ENCODE measurements around the gene NCBP1. TPM values are rescaled to one million over a fixed set of nuclear protein-coding genes. Genes with fewer than 3 reads are reported as not detected.

Gene NCBP1
- total and polyA plus RNA-seq, 2 of the 4 experiments (the other 2 are of a cell fraction), result 17.8 to 46.4 TPM

DNA sequence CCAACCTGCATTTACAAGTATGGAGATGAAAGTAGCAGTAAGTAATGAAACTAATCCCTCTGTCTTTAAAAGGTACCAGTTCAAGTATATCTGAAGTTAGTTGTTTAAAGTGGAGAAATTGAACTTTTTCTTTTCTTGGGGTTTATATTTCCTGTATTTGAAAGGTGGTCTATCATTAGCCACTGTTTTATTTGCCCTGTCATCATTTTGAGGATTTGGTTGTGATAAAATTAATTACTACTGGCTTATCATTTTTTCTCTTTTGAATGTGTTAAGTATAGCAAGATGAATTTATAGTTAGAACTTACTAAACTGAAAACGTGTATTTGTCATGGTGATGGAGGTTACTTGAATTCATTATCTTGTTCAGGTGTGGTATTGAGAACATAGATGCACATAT is 25.1 kb downstream of the NCBP1 start:
- H3K27ac ChIP-seq (ENCODE audit: insufficient read depth, low read length), result no peak overlapping the region
- CTCF ChIA-PET, result interaction anchor here (0.8 kb wide), 1 partner anchor 177 kb away, joined by 3 read pairs; no protein-coding TSS in a partner anchor
- H2AFZ ChIP-seq (replicated peaks; ENCODE audit: low read length, poor library complexity), result no peak overlapping the region
- H4K20me1 ChIP-seq (ENCODE audit: insufficient read depth, low read length), result no peaks in the 10 kb centered on the region
- H3K4ac ChIP-seq (ENCODE audit: low read depth, low read length), result no peak overlapping the region
- intact Hi-C loops (cut with micrococcal nuclease) (no loop called here), dilution Hi-C loops (cut with HindIII; ENCODE audit: low sequenced_read_pairs, unreplicated experiment) (no loop called here), in situ Hi-C loops (cut with MboI; ENCODE audit: low sequenced_read_pairs) (no loop called here)
- no peak overlapping the region for H2AK5ac ChIP-seq (ENCODE audit: low read depth, low read length)
- no TSS peak for BruUV-seq (replicated peaks)
- peaks cover 4% of the 10 kb centered on the region; the same call in 1 of the 2 replicates for H3K9me1 ChIP-seq (ENCODE audit: insufficient read depth, low read length)
- H2BK120ac ChIP-seq (ENCODE audit: low read depth, low read length), result no peak overlapping the region
- no peak overlapping the region for H4K91ac ChIP-seq (ENCODE audit: insufficient read depth, low read depth, low read length)
- no CpG with 5 or more reads among the region's 1 CpG for WGBS, 2 experiments (ENCODE audit: extremely low coverage in 2 of 2, insufficient read length in 1 of 2)
- no peak overlapping the region for H3K4me2 ChIP-seq (ENCODE audit: low read depth, low read length)
- no peak overlapping the region for H3K23ac ChIP-seq (ENCODE audit: low read depth, low read length)
- no peak overlapping the region for H3K14ac ChIP-seq (replicated peaks; ENCODE audit: low read depth, low read length)
- H3K79me1 ChIP-seq (ENCODE audit: low read depth in 1 of 2, low read length in 2 of 2), result peaks cover 24 to 25% of the 10 kb centered on the region in 2 experiments
- no peak overlapping the region for H3K4me3 ChIP-seq (ENCODE audit: insufficient read depth, low read depth, low read length)
- H4K8ac ChIP-seq (ENCODE audit: low read depth in 2 of 2, low read length in 2 of 2), result no peak overlapping the region
- ATAC-seq (ENCODE audit: low read depth), result no peak
- peaks cover 4% of the 10 kb centered on the region for H3K4me1 ChIP-seq (ENCODE audit: control insufficient read depth, insufficient read depth, low read length)
- H3K18ac ChIP-seq (ENCODE audit: low read depth, low read length), result no peak overlapping the region
- POLR2A ChIA-PET (ENCODE audit: unreplicated experiment), result no interaction called here
- no peak overlapping the region for H2BK20ac ChIP-seq (ENCODE audit: low read depth, low read length)
- TF ChIP-seq MAFK (IDR thresholded peaks at IDR 0.05; ENCODE audit: low read depth, low read length) (peak; percentile 83), NFE2L2 (IDR thresholded peaks at IDR 0.05; ENCODE audit: low read depth, low read length) (no peak)
- H2AK9ac ChIP-seq (replicated peaks; ENCODE audit: low read depth, low read length, poor library complexity), result no peak overlapping the region
- no peaks in the 10 kb centered on the region for H3K9me3 ChIP-seq (ENCODE audit: control insufficient read depth, insufficient read depth, low read length)
- no peak overlapping the region for H3K9ac ChIP-seq (ENCODE audit: low read depth, low read length)
- no peak overlapping the region for H2BK5ac ChIP-seq (ENCODE audit: low read depth, low read length, poor library complexity, severe bottlenecking)
- no peak overlapping the region for H3K56ac ChIP-seq (ENCODE audit: extremely low read depth, insufficient read depth, low read length)
- H2BK15ac ChIP-seq (ENCODE audit: low read depth, low read length), result no peak overlapping the region
- no peak for DNase-seq
- no peak overlapping the region for H4K5ac ChIP-seq (ENCODE audit: low read depth, low read length)
- H3K36me3 ChIP-seq (ENCODE audit: control insufficient read depth, insufficient read depth, low read length), result peaks cover 35% of the 10 kb centered on the region
- H3K27me3 ChIP-seq (ENCODE audit: control insufficient read depth, insufficient read depth, low read length), result no peaks in the 10 kb centered on the region
